GM19395 (cell line): ENCODE results near the gene TEF.

Experiments used
- ATAC-seq: cut with Tn5 transposase; IDR thresholded peaks from one replicate; pipeline ENCODE4 v1.9.1; 2021; ENCODE audit warnings: mild to moderate bottlenecking, moderate library complexity; ENCODE audit not compliant: unreplicated experiment

The TEF gene

GRCh38 chr22:41353862-41354575 lies 27.7 kb upstream of the TEF start:
- ATAC-seq = no peak

DNA sequence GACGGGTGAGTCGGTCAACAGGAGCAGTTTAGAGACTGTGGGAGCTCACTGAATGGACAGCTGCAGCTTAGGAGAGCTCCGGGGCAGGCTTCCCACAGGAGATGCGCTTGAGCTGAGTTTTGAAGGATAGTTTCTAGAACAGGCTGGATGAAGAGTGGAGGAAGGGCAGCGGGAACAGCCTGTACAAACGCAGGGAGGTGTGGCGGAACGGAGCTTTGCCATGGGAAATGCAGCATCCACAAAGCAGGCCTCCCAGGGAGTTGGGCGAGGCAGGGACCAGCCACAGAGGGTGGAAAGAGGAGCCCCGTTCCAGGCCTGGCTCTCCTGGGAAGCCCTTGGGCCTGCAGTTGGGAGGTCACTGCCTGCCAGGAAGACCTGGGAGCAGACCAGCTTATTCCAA lies 26.8 kb upstream of the TEF start:
- ATAC-seq = no peak

- no peak for ATAC-seq
These were observed 25.8 kb upstream of the TEF start for GRCh38 chr22:41355895-41356294.

- ATAC-seq = no peak
These were observed 25.2 kb upstream of the TEF start for GRCh38 chr22:41356430-41357028.

- ATAC-seq = no peak
These were observed 24.6 kb upstream of the TEF start for GRCh38 chr22:41357191-41357590.

- no peak for ATAC-seq
These were observed 22.8 kb upstream of the TEF start for GRCh38 chr22:41358927-41359326.

- no peak for ATAC-seq
These were observed 22.4 kb upstream of the TEF start for GRCh38 chr22:41359376-41359775.

GRCh38 chr22:41360126-41360525 lies 21.6 kb upstream of the TEF start:
- no peak for ATAC-seq

DNA sequence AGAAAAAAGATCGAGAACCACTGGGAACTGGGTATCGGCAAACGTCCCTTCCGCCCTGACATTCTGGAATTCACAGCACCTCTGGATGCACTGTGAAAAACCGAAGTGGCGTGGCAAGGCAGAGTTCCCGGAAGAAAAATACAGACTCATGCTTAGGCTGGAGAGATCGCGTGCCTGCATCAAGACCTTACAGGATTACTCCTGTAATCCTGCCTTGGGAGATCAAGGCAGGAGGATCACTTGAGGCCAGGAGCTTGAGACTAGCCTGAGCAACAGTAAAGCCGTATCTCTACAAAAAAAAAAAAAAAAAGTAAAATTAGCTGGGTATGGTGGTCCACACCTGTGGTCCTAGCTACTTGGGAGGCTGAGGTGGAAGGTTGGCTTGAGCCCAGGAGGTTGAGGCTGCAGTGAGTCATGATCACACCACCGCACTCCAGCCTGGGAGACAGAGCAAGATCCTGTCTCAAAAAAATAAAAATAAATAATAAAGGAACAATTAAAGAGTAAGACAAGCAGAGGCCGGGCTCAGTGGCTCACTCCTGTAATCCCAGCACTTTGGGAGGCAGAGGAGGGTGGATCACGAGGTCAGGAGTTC lies 19.9 kb upstream of the TEF start:
- no peak for ATAC-seq

GRCh38 chr22:41362615-41363014 lies 19.1 kb upstream of the TEF start:
- no peak for ATAC-seq

GRCh38 chr22:41364233-41364632 lies 17.5 kb upstream of the TEF start:
- ATAC-seq = no peak

DNA sequence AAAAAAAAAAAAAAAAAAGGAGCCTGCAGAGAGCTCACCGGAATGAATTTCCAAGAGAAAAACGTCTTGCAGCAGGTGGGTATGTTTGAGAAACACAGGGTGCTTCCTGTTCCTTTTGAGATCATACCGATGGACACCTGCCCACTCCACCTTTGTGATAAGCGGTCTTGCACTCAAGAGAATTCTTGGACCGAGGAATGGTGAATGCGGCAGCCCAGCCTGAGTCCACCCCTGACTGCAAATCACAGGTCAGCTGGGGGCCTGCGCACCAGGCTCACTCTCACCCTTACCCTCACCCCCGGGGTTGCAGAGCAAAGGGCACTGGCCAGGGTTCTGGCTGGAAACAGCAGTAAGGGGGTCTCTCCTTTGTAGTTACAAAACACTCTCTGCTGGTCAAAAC lies 16.8 kb upstream of the TEF start:
- no peak for ATAC-seq

DNA sequence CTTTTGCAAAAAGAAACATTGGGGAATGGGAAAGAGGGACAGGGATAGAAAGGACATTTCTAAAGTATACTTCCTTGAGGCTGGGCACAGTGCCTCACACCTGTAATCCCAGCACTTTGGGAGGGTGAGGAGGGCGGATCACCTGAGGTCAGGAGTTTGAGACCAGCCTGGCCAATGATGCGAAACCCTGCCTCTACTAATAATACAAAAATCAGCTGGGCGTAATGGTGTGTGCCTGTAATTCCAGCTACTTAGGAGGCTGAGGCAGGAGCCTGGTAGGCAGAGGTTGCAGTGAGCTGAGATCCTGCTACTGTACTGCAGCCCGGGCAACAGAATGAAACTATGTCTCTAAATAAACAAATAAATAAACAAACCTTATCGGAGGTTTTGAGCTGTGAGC lies 16.3 kb upstream of the TEF start:
- ATAC-seq = no peak

DNA sequence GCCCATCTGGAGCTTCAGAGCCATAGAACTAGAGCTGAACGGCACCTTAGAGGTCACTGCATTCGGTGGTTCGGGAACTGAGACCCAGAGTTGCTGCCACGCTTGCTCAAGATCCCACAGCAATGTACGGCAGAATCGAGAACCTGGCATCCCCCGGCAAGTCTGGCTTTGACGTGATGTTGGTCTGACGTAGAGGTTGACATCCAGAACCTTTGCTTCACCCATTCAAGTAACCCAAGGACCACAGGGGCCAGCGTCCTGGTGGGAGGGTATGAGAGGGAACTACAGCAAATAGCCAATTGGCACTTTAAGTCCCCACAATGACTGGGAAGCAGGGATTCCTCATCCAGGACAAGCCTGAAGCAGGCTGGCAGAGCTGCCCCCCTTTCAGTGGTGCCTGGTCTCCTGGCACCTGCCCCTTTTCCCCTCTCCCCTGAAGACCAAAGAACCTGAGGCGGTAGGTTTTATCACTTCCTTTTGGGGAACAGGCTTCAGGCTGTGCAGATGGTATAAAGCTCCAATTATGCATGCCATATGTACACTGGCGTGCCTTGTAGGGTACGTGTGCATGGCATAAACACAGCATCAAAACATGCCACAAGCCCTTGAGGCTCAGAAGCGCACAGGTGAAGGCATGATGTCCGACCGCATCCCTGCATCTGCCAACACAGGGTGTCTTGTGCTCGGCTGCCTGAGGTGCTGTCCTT lies 15.3 kb upstream of the TEF start:
- ATAC-seq = no peak

DNA sequence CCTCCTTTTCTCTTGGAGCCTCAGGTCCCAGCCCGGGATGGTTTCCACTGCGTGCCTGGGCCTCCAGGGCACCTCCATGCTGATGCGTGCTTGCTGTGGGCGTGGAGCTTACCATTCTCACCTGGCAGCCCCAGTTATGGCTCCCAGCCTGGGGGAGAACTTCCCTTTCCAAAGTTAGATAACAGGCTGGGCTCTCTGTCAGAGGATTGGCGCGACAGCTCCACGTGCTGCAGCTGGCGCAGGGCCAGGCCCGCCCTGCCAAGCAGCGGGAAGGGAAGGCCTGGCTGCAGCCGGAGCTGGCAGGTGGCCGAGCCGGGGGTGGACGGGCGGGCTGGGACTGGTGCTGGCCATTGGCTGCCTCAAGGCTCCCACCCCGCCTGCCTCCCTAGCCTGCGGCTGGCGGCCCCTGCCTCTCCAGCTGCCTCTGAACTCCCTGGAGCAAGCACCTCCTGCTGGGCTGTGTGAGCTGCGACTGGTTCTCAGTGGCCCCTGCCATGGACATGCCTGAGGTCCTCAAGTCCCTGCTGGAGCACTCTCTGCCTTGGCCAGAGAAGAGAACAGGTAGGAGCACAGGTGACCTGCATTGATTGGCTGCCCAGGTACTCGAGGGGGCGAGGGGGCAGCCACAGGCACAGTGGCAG lies 14.6 kb upstream of the TEF start:
- no peak for ATAC-seq

DNA sequence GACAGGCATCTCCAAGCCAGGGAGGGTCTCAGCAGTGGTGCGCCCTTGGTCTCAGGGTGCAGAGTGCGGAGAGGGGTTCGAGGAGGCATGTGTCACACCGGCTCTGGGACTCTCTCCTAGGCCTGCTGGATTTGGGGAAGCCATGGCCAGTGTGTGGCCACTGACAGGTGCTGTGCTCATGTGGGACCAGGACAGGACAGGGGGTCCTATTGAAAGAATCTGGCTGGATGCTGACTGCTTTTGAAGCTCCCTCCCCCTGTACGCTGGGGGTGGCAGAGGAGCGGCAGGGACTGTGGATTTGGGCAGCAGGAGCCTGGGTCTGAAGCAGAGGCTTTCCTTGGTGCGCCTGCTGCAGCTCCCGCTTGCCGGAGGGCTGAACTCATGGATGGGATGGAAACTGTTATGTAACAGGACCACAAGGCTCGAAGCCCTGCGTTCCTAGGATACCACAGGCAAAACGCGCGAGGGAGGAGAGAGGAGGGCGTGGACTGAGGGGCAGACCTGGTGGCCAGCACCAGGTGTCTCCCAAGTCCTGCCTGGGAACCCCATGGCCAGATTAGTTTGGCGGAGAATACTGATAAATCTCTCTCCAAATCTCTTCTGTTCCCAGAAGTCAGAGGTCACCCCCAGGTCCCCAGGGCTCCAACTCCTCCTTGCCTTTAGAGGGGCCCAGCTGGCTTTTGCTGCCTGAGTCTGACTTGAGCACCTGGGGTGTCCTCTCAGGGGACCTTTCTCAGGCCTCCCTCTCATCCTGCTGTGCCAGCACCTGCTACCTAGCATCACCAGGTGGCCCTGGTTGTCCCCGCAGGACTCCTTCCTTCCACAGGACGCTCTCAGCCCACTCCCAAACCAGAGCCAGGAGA lies 13.8 kb upstream of the TEF start:
- ATAC-seq = no peak

GRCh38 chr22:41368543-41369423 lies 13.0 kb upstream of the TEF start:
- no peak for ATAC-seq

DNA sequence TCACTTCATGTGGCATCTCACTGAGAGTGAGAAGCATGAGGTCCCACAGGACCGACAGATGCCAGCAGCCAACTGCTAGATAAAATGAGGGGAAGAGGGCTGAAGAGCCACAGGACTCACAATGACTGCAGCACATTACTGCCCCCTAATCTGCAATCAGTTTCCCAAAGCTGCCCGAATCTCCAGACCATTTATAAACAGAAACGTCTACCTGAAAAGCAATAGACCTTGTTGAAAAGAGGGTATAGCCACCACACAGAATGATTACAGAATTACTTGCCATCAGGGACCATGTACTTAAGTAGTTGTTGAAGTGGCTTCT lies 12.4 kb upstream of the TEF start:
- ATAC-seq = no peak

- ATAC-seq = no peak
These were observed 11.9 kb upstream of the TEF start for GRCh38 chr22:41369837-41370236.

DNA sequence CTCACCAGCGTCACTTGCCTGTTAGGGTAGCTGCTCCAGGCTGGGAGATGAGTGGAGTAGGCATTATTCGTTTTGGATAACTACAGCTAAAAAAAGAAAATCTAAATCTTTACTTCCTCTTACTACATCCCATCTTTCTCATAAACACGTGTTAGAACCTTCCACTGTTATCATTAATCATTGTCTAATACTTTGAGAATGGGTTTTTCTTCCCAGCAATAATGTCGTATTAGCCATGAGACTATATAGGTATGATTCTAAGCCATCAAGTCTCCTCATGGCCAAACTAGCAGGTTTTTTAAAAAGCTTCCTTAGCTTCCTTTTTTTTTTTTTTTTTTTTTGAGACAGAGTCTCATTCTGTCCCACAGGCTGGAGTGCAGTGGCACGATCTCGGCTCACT lies 3.9 kb upstream of the TEF start:
- ATAC-seq = no peak
